DMS153 (cell line): Measurements from ENCODE around the gene CERCAM.
"Not testable (repeated sequence)": the region's sequence is repeated elsewhere in the genome, so short reads cannot be mapped to it uniquely, and the experiment has no call there.

ENCODE experiments used
- DNase-seq: peaks from one replicate; lab custom pipeline; 2025; lab: John Stamatoyannopoulos, UW

Gene CERCAM

DNA sequence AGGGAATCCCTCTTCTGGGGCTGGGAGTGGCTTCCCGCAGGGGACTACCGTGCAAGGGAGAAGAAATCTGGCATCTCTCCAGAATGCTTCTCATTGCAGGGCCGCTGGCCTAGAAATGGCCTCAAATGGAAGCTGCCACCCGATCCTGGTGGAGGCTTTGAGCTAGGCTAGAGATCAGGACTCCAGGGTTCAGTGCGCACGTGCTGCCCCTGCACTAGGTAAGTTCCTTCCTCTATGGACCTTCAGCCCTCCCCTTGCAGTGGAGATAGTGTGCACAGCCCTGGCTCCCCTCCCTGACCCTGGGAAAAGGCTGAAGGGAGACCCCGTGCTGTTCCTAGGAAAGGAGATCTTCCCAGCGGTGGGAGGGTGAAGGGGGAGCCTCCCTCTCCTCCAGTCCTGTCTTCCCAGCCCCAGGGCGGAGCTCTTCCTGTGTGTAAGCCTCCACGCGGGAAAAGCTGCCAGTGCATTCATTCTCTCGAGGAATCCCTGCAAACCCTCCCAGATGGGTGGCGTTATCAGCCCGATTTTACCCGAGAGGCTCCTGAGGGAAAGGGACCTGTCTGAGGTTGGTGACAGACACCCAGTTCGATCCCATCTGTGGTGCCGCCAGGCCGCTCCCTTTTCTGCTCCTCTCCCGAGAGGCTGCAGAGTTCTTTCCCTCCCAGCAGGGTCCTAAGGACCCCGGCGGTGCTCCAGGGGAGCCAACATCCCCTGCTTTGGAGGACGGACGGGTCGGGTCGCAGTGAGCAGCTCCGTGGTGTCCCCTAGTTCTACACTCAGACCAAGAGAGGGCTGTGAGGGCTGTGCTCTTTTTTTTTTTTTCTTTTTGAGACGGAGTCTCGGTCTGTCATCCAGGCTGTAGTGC lies 1.4 kb upstream of the CERCAM start:
- peak; percentile 27 for DNase-seq

DNA sequence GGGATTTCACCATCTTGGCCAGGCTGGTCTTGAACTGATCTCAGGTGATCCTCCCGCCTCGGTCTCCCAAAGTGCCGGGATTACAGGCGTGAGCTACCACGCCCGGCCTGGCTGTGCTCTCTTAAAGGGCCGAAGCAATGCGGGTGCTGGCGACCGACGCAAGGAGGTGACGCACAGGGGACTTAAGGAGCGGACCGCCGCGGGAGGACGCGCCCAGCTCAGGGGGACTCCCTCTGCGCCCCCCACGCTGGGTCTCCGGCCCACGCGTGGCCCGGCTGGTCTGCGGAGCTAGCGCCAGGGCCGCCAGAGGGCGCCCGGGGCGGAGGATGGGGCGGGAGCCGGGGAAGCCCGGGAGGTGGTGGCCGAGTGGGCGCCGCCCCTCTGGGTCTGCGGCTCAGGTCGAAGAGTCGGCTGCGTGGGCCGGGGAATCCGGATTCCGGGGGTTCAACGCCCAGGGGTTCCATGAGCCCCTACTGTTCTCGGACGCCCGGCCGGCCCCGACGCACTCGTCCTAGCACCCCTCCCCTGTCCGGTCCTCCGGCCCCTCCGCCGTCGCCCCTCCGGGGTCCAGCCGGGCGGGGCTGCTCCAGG lies 502 bp upstream of the CERCAM start:
- no peak for DNase-seq

GRCh38 chr9:128421482-128421996 lies 882 bp downstream of the CERCAM start:
- DNase-seq = no peak

DNA sequence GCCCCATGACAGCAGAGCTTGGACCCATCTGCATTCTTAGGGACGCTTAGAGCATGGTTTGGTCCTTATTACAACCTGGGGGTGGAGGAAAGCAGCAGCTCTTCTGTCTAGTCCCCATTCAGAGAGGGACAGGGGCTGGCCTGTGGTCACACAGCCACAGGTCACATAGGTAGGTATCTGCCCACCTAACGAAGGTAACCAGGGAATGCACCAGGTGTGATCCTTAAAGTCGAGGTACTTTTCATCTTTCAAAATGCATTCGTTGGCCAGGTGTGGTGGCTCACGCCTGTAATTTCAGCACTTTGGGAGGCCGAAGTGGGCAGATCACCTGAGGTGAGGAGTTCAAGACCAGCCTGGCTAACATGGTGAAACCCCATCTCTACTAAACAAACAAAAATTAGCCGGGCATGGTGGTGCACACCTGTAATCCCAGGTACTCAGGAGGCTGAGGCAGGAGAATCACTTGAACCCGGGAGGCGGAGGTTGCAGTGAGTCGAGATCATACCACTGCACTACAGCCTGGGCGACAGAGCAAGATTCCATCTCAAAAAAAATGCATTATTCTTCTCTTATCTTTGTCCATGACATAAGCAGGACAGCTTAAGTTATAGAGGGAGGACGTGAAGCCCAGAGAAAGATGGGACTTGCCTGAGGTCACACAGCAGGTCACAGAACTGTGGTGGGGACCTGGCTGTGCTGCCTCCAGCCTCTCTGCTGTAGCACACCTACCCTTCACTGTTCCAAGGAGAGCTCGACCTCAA lies 1.5 kb downstream of the CERCAM start:
- not testable (repeated sequence) for DNase-seq

DNA sequence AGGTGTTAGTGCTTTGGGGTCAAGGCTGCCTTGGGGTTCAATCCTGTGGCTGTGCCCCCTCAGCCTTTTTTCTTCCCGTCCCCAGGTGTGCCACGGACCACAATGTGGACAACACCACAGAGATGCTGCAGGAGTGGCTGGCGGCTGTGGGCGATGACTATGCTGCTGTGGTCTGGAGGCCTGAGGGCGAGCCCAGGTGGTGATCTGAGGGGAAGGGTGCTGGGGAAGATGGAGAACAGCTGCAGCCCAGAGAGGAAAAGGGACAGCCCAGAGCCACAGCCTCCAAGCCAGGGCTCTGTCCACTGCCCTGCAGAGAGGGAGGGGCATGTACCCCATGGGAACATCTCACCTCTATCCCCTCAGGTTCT lies 2.1 kb downstream of the CERCAM start:
- DNase-seq = no peak

GRCh38 chr9:128423356-128423755 lies 2.7 kb downstream of the CERCAM start:
- not testable (repeated sequence) for DNase-seq

DNA sequence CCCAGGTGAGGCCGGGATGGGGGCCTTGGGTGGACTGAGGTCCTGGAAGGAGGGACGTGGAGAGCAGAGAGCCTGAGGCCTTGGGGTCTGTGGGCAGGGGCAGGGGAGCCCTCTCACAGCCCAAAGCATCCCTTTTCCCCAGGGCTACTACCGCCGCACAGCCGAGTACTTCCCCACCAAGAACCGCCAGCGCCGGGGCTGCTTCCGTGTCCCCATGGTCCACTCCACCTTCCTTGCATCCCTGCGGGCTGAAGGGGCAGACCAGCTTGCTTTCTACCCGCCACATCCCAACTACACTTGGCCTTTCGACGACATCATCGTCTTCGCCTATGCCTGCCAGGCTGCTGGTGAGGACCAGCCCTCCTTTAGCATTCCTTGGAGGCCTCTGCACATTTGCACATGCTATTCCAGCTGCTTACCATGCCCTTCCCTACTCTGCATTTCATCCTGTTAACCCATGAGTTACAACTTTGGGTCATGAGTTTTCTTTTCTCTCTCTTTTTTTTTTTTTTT lies 3.7 kb downstream of the CERCAM start:
- DNase-seq = no peak

DNA sequence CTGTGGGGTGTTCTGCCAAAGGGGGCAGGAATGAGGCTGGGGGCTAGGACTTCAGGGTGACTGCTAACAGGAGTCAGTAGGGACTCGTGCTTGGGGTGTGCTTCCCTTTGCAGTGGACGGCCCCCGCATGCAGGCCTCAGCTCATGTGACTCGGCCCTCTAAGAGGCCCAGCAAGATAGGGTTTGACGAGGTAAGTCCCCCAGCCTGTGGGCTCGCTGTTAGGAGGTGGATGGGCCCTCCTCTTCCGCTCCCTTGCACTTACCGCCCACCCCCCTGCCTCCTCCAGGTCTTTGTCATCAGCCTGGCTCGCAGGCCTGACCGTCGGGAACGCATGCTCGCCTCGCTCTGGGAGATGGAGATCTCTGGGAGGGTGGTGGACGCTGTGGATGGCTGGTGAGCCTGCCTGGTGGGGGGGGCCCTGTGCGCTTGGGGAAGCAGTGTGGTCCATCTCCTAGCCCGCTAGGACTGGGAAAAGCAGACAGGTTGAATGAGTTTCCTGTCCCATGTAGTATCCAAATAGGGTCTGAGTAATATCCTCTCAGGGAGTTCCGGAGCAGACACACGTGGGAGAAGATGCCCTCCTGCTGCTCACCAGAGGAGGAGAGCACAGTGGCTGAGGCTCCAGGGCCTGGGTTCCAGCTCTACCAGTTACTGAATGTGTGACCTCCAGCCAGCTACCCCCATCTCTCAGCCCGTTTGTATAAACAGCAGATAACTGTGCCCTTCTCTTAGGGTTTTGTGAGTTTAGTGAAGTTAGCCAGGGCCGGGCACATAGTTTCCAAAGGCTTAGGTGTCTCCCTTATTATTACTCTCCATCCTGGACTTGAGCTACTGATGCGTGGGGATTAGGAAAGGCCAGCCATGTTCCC lies 8.2 kb downstream of the CERCAM start:
- no peak for DNase-seq

GRCh38 chr9:128429513-128430086 lies 8.9 kb downstream of the CERCAM start:
- DNase-seq = no peak

DNA sequence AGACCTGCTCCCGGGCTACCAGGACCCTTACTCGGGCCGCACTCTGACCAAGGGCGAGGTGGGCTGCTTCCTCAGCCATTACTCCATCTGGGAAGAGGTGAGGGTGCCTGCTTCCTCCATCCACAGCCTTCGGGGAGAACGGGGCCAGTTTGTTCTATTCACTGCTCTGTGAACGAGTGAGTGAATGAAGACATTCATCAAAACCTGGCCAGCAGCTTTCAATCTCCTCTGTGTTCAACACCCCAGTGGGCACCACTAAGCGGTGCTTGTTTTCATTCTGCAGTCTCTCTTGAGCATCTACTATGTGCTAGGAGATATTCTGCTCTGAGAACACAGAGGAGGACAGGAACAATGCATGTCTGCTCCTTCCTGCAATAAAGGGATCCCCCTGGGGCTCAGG lies 10.6 kb downstream of the CERCAM start:
- DNase-seq = no peak

GRCh38 chr9:128434340-128434739 lies 13.7 kb downstream of the CERCAM start:
- no peak for DNase-seq

DNA sequence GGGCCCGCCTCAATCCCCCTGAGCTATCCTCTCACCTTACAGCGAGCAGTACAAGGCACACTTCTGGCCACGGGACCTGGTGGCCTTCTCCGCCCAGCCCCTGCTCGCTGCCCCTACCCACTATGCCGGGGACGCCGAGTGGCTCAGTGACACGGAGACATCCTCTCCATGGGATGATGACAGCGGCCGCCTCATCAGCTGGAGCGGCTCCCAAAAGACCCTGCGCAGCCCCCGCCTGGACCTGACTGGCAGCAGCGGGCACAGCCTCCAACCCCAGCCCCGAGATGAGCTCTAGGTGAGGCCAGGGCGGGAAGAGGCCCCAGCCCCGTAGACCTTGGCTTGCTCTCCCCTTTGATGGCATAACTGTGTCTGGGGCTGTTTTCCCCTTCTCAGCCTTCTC lies 15.0 kb downstream of the CERCAM start:
- DNase-seq = no peak

DNA sequence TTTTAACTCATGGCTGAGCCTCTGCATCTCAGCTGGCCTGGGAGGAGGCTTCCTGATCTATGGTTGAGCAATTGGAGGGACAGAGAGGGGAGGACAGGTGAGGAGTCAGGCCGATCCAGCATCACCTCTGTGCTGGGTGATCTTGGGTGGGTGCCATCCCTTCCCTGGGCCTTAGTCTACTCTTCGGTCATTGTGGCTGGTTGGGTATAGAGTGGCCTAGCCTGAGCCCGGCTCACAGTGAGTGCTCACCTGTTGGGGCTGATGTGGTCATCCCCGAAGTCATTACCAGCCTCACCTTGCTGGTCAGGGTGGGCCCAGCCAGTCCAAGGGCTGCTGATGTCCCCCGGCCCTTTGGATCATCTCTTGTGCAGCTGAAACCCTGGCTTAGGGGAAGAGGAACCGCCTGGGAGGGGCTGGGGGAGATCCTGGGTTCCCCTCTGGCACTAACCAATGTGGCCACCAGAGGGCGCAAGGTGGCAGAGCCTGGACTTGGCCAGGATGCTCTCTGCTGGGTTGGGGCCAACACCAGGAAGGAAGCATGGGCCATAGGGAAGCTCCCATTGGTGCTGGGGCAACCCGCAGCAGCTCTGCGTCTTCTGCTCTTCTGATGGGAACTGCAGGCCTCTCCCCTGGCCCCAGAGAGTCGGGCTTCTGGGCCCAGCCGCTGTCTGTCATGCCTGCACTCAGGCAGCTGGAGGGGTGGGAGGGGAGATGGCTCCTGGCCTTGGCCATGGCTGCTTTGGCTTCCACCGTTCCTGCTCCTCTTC lies 17.9 kb downstream of the CERCAM start:
- DNase-seq = peak; percentile 78

GRCh38 chr9:128439273-128439672 lies 18.6 kb downstream of the CERCAM start:
- DNase-seq = no peak

DNA sequence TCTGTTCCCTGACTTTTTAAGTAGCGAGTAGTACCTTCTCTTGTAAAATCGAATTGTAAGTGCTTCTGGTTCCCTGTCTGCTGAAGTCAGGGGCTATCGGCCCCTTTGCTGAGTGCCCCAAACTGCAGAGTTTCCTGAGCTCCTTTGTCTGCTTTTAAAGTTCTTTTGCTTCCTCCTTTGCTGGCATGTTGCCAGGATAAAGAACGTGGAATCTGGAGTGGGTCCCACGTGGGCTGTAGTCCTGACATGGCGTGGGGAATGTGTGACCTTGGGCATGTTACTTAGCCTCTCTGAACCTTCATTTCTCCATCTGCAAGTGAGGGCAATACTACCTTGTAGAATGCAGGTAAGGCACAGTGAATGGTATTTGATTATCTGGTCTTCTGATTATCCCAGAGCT lies 21.5 kb downstream of the CERCAM start:
- no peak for DNase-seq

DNA sequence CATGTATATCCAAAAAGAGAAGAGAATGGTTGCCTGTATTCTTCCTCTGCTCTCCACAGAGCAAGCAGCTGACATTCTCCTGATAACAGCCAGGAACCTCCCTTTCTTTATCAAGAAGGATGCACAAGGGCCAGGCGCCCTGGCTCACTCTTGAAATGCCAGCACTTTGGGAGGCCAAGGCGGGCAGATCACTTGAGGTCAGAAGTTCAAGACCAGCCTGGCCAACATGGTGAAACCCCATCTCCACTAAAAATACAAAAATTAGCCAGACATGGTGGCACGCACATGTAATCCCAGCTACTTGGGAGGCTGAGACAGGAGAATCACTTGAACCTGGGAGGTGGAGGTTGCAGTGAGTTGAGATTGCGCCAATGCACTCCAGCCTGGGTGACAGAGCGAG lies 25.8 kb downstream of the CERCAM start:
- DNase-seq = not testable (repeated sequence)

- no peak for DNase-seq
Measured at GRCh38 chr9:128448746-128449145, 28.1 kb downstream of the CERCAM start.

GRCh38 chr9:128454991-128455390 lies 34.3 kb downstream of the CERCAM start:
- DNase-seq = no peak

DNA sequence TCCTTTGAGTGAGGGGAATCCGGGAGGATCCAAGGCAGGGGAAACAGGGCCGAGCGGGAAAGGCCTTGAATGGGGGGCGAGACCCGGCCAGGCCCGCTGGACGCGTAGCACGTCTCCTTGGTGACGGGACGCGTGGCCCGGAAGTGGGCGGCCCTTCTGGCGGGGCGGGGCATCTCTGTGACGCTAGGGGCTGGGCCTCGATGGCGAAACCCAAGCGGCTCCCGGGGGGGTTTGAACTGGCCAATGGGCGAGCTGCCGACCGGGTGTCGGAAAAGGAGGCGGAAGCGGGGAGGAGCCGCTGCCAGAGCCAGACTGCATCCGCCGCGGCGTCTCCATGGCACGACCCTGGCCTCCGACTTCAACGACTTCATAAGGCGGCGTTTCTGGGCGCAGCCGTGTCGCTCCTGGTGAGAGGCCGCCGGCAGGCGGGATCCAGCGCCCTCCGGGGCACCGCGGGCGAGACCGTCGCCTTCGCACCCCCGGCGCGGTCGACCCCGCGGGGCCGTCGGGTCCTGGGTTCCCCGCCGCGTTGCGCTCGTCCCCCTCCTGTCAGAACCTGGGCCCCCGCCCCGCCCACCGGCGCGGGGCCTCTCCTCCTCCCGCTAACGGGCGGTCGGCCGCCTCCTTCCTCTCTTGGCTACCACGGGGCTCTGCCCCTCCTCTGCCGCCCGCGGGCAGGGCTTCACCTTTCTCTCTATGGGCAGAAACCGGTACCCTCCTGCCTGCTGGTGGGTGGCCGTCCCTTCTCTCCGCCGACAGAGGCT lies 35.4 kb downstream of the CERCAM start, which contains the start of gene ODF2:
TSS of gene ODF2 (plus strand) at position 158 of the 764 bp plus-strand sequence. CDS start at position 244, 86 bp downstream.
- DNase-seq = peak; percentile 96
